HUES48 (cell line): ENCODE results near the gene PARP14.
"Not testable (repeated sequence)": the region's sequence is repeated elsewhere in the genome, so short reads cannot be mapped to it uniquely, and the experiment has no call there.

ENCODE experiments used
- H3K27ac ChIP-seq: one replicate; pipeline ENCODE4 v1.7.0; 2013; ENCODE audit warnings: low read depth, low read length, inconsistent platforms
- H3K27me3 ChIP-seq: 2 replicates; pipeline ENCODE4 v1.6.1; 2013; ENCODE audit warnings: mild to moderate bottlenecking, low read length; ENCODE audit not compliant: control insufficient read depth, insufficient read depth
- H3K36me3 ChIP-seq: 2 replicates; pipeline ENCODE4 v1.6.1; 2013; ENCODE audit warnings: low read length; ENCODE audit not compliant: control insufficient read depth, insufficient read depth
- H3K4me1 ChIP-seq: 2 replicates; pipeline ENCODE4 v1.6.1; 2013; ENCODE audit warnings: mild to moderate bottlenecking, low read length; ENCODE audit not compliant: control insufficient read depth, insufficient read depth
- H3K4me3 ChIP-seq: 2 replicates; pipeline ENCODE4 v1.5.1; 2013; ENCODE audit warnings: mild to moderate bottlenecking, low read depth, low read length
- H3K9ac ChIP-seq: 2 replicates; pipeline ENCODE4 v1.6.1; 2013; ENCODE audit warnings: mild to moderate bottlenecking, low read depth, low read length, moderate library complexity
- H3K9me3 ChIP-seq: 2 replicates; pipeline ENCODE4 v1.6.1; 2013; ENCODE audit warnings: low read length; ENCODE audit not compliant: control insufficient read depth, insufficient read depth

PARP14 gene

GRCh38 chr3:122692674-122693073 lies 12.0 kb downstream of the PARP14 start:
- Histone ChIP-seq H3K9ac (no peak overlapping the region), H3K4me1 (no peaks in the 10 kb centered on the region), H3K9me3 (no peaks in the 10 kb centered on the region), H3K4me3 (no peak overlapping the region), H3K36me3 (peaks cover 27% of the 10 kb centered on the region), H3K27ac (no peak overlapping the region), H3K27me3 (no peaks in the 10 kb centered on the region)

GRCh38 chr3:122694966-122695365 lies 14.3 kb downstream of the PARP14 start:
- H3K4me3 ChIP-seq: no peak overlapping the region
- H3K4me1 ChIP-seq: no peaks in the 10 kb centered on the region
- H3K27me3 ChIP-seq: no peaks in the 10 kb centered on the region
- no peaks in the 10 kb centered on the region for H3K9me3 ChIP-seq
- H3K9ac ChIP-seq: no peak overlapping the region
- H3K27ac ChIP-seq: no peak overlapping the region
- peaks cover 44% of the 10 kb centered on the region for H3K36me3 ChIP-seq

- no peak overlapping the region for H3K4me3 ChIP-seq
- H3K36me3 ChIP-seq: peaks cover 49% of the 10 kb centered on the region
- no peak overlapping the region for H3K27ac ChIP-seq
These were observed 15.4 kb downstream of the PARP14 start for GRCh38 chr3:122695927-122696561.

GRCh38 chr3:122697952-122698620 lies 17.4 kb downstream of the PARP14 start:
- Histone ChIP-seq H3K4me1 (no peaks in the 10 kb centered on the region), H3K27me3 (no peaks in the 10 kb centered on the region), H3K27ac (no peak overlapping the region), H3K9me3 (no peaks in the 10 kb centered on the region), H3K36me3 (peaks cover 43% of the 10 kb centered on the region), H3K9ac (no peak overlapping the region), H3K4me3 (no peak overlapping the region)

More at GRCh38 chr3:122695927-122696561, 15.4 kb downstream of the PARP14 start:
- Histone ChIP-seq H3K9me3 (no peaks in the 10 kb centered on the region), H3K4me1 (no peaks in the 10 kb centered on the region), H3K27me3 (no peaks in the 10 kb centered on the region), H3K9ac (no peak overlapping the region)

GRCh38 chr3:122700193-122700592 lies 19.6 kb downstream of the PARP14 start:
- no peaks in the 10 kb centered on the region for H3K9me3 ChIP-seq
- no peaks in the 10 kb centered on the region for H3K4me1 ChIP-seq
- no peaks in the 10 kb centered on the region for H3K27me3 ChIP-seq
- H3K9ac ChIP-seq: no peak overlapping the region
- H3K27ac ChIP-seq: no peak overlapping the region
- H3K4me3 ChIP-seq: no peak overlapping the region
- peaks cover 48% of the 10 kb centered on the region for H3K36me3 ChIP-seq

- no peak overlapping the region for H3K9ac ChIP-seq
- no peak overlapping the region for H3K27ac ChIP-seq
- H3K4me3 ChIP-seq: no peak overlapping the region
- H3K9me3 ChIP-seq: no peaks in the 10 kb centered on the region
- peaks cover 22% of the 10 kb centered on the region for H3K36me3 ChIP-seq
- no peaks in the 10 kb centered on the region for H3K27me3 ChIP-seq
- H3K4me1 ChIP-seq: no peaks in the 10 kb centered on the region
These were observed 24.7 kb downstream of the PARP14 start for GRCh38 chr3:122705379-122705778.

- not testable (repeated sequence) for H3K27me3 ChIP-seq, H3K4me3 ChIP-seq, H3K27ac ChIP-seq, H3K9me3 ChIP-seq, H3K4me1 ChIP-seq, H3K9ac ChIP-seq
- peaks cover 17% of the 10 kb centered on the region for H3K36me3 ChIP-seq
These were observed 30.1 kb downstream of the PARP14 start for GRCh38 chr3:122710616-122711251.

GRCh38 chr3:122714273-122714672 lies 33.6 kb downstream of the PARP14 start:
- H3K27me3 ChIP-seq: no peaks in the 10 kb centered on the region
- H3K27ac ChIP-seq: no peak overlapping the region
- H3K9ac ChIP-seq: no peak overlapping the region
- H3K36me3 ChIP-seq: peaks cover 37% of the 10 kb centered on the region
- H3K9me3 ChIP-seq: no peaks in the 10 kb centered on the region
- H3K4me3 ChIP-seq: no peak overlapping the region
- H3K4me1 ChIP-seq: no peaks in the 10 kb centered on the region

- Histone ChIP-seq H3K4me1 (no peaks in the 10 kb centered on the region), H3K27ac (no peak overlapping the region), H3K9me3 (no peaks in the 10 kb centered on the region), H3K4me3 (no peak overlapping the region), H3K36me3 (peaks cover 44% of the 10 kb centered on the region), H3K9ac (no peak overlapping the region), H3K27me3 (no peaks in the 10 kb centered on the region)
These were observed 36.0 kb downstream of the PARP14 start for GRCh38 chr3:122716667-122717066.

- H3K27me3 ChIP-seq: no peaks in the 10 kb centered on the region
- H3K36me3 ChIP-seq: peaks cover 29% of the 10 kb centered on the region
- no peak overlapping the region for H3K9ac ChIP-seq
- no peak overlapping the region for H3K4me3 ChIP-seq
- no peaks in the 10 kb centered on the region for H3K4me1 ChIP-seq
- no peak overlapping the region for H3K27ac ChIP-seq
- 0 out of 2 replicates have a peak, but pooled peaks cover 4% of the 10 kb centered on the region for H3K9me3 ChIP-seq
These were observed 38.8 kb downstream of the PARP14 start for GRCh38 chr3:122719273-122719921.

- H3K4me3 ChIP-seq: no peak overlapping the region
- no peak overlapping the region for H3K27ac ChIP-seq
- H3K9ac ChIP-seq: no peak overlapping the region
- peaks cover 9% of the 10 kb centered on the region; the same call in 1 of the 2 replicates for H3K9me3 ChIP-seq
- H3K36me3 ChIP-seq: peaks cover 4% of the 10 kb centered on the region
- H3K4me1 ChIP-seq: no peaks in the 10 kb centered on the region
- H3K27me3 ChIP-seq: no peaks in the 10 kb centered on the region
These were observed 44.5 kb downstream of the PARP14 start for GRCh38 chr3:122725106-122725505.
